IMR-90 (cell line): ENCODE results near the gene SCARB1. TPM values are rescaled to one million over a fixed set of nuclear protein-coding genes. Genes with fewer than 3 reads are reported as not detected.

Source experiments
- ATAC-seq: fragments of 200-7000 bp; cut with Tn5 transposase; 2 replicates; pipeline ENCODE4 v1.9.1; 2020; ENCODE audit warnings: low read depth, mild to moderate bottlenecking, moderate library complexity
- BruUV-seq: library from RNA; stranded (reverse); fragments of 400-500 nt; replicated peaks from 2 replicates; lab custom pipeline; 2021; lab: Mats Ljungman, UMichigan
- CTCF ChIA-PET: fragments of 300-600 bp; formaldehyde crosslinking; extraction: SDS; loops from one replicate; lab custom pipeline; 2021; ENCODE audit warnings: antibody characterized with exemption; lab: Yijun Ruan, JAX
- POLR2A ChIA-PET: fragments of 300-600 bp; sonication (Branson Sonifier 250); formaldehyde crosslinking; loops from one replicate; lab custom pipeline; 2022; ENCODE audit warnings: antibody characterized with exemption; ENCODE audit not compliant: unreplicated experiment; lab: Charles Lee
- DNase-seq: peaks from one replicate; pipeline ENCODE4 v3.0.0; 2013
- H2AFZ ChIP-seq: replicated peaks from 2 replicates; pipeline ENCODE3; 2013; ENCODE audit warnings: low read length, mild to moderate bottlenecking; ENCODE audit not compliant: poor library complexity
- H2AK5ac ChIP-seq: 2 replicates; pipeline ENCODE4 v1.6.1; 2013; ENCODE audit warnings: low read depth, low read length, inconsistent platforms
- H2AK9ac ChIP-seq: replicated peaks from 2 replicates; pipeline ENCODE3; 2013; ENCODE audit warnings: mild to moderate bottlenecking, low read depth, low read length, moderate library complexity; ENCODE audit not compliant: poor library complexity
- H2BK120ac ChIP-seq: 2 replicates; pipeline ENCODE4 v1.6.1; 2013; ENCODE audit warnings: low read depth, low read length, inconsistent platforms
- H2BK15ac ChIP-seq: 3 replicates; pipeline ENCODE4 v1.6.1; 2013; ENCODE audit warnings: low read depth, low read length, inconsistent platforms
- H2BK20ac ChIP-seq: 2 replicates; pipeline ENCODE4 v1.6.1; 2013; ENCODE audit warnings: low read depth, mild to moderate bottlenecking, inconsistent platforms, low read length, moderate library complexity
- H2BK5ac ChIP-seq: 2 replicates; pipeline ENCODE4 v1.6.1; 2013; ENCODE audit warnings: mild to moderate bottlenecking, low read depth, low read length, inconsistent platforms; ENCODE audit not compliant: poor library complexity, severe bottlenecking
- H3K14ac ChIP-seq: replicated peaks from 2 replicates; pipeline ENCODE4 v1.6.1; 2013; ENCODE audit warnings: low read depth, low read length, inconsistent platforms
- H3K18ac ChIP-seq: 2 replicates; pipeline ENCODE4 v1.6.1; 2013; ENCODE audit warnings: low read depth, low read length, control low read depth
- H3K23ac ChIP-seq: 2 replicates; pipeline ENCODE4 v1.6.1; 2013; ENCODE audit warnings: low read depth, low read length, inconsistent platforms
- H3K27ac ChIP-seq: 2 replicates; pipeline ENCODE4 v1.5.1; 2013; ENCODE audit warnings: mild to moderate bottlenecking, control low read depth, low read length; ENCODE audit not compliant: insufficient read depth
- H3K27me3 ChIP-seq: 2 replicates; pipeline ENCODE4 v1.6.1; 2013; ENCODE audit warnings: low read length; ENCODE audit not compliant: control insufficient read depth, insufficient read depth
- H3K36me3 ChIP-seq: 2 replicates; pipeline ENCODE4 v1.6.1; 2013; ENCODE audit warnings: low read length, mixed read lengths; ENCODE audit not compliant: control insufficient read depth, insufficient read depth
- H3K4ac ChIP-seq: 2 replicates; pipeline ENCODE4 v1.6.1; 2013; ENCODE audit warnings: low read depth, low read length, inconsistent platforms
- H3K4me1 ChIP-seq: 2 replicates; pipeline ENCODE4 v1.6.1; 2013; ENCODE audit warnings: low read length, mixed read lengths; ENCODE audit not compliant: control insufficient read depth, insufficient read depth
- H3K4me2 ChIP-seq: 2 replicates; pipeline ENCODE4 v1.6.1; 2013; ENCODE audit warnings: low read depth, mild to moderate bottlenecking, control low read depth, low read length, moderate library complexity
- H3K4me3 ChIP-seq: 2 replicates; pipeline ENCODE4 v1.5.1; 2013; ENCODE audit warnings: low read depth, mild to moderate bottlenecking, control low read depth, low read length, moderate library complexity; ENCODE audit not compliant: insufficient read depth
- H3K56ac ChIP-seq: 2 replicates; pipeline ENCODE4 v1.6.1; 2013; ENCODE audit warnings: low read length, inconsistent platforms; ENCODE audit not compliant: insufficient read depth; ENCODE audit errors: extremely low read depth
- H3K79me1 ChIP-seq, 2 experiments: 2 replicates each; pipeline ENCODE4 v1.6.1; 2013; ENCODE audit warnings: low read length in 2 of 2, inconsistent platforms in 1 of 2, low read depth in 1 of 2
- H3K9ac ChIP-seq: 2 replicates; pipeline ENCODE4 v1.6.1; 2013; ENCODE audit warnings: low read depth, low read length, control low read depth
- H3K9me1 ChIP-seq: 2 replicates; pipeline ENCODE4 v1.6.1; 2013; ENCODE audit warnings: low read length, inconsistent platforms; ENCODE audit not compliant: insufficient read depth
- H3K9me3 ChIP-seq: 2 replicates; pipeline ENCODE4 v1.6.1; 2013; ENCODE audit warnings: low read length; ENCODE audit not compliant: control insufficient read depth, insufficient read depth
- H4K20me1 ChIP-seq: 2 replicates; pipeline ENCODE4 v1.6.1; 2013; ENCODE audit warnings: low read length, inconsistent platforms; ENCODE audit not compliant: insufficient read depth
- H4K5ac ChIP-seq: 2 replicates; pipeline ENCODE4 v1.6.1; 2013; ENCODE audit warnings: mild to moderate bottlenecking, low read depth, low read length, control low read depth
- H4K8ac ChIP-seq, 2 experiments: 2 replicates each; pipeline ENCODE4 v1.6.1; 2013; ENCODE audit warnings: low read depth in 2 of 2, low read length in 2 of 2, control low read depth in 1 of 2, inconsistent platforms in 1 of 2
- H4K91ac ChIP-seq: 2 replicates; pipeline ENCODE4 v1.6.1; 2013; ENCODE audit warnings: low read depth, low read length, inconsistent platforms; ENCODE audit not compliant: insufficient read depth
- BHLHE40 ChIP-seq: fragments of 150-350 bp; IDR thresholded peaks from 2 replicates; pipeline ENCODE4 v1.6.1; 2016; ENCODE audit warnings: mild to moderate bottlenecking, low read depth, low read length
- CEBPB ChIP-seq: IDR thresholded peaks from 2 replicates; pipeline ENCODE4 v1.6.1; 2012; ENCODE audit warnings: low read depth, low read length, improper control_type of control experiment
- CTCF ChIP-seq: conservative IDR thresholded peaks from 2 replicates; pipeline ENCODE4 v1.5.1; 2012; ENCODE audit warnings: mild to moderate bottlenecking, low read depth, low read length, improper control_type of control experiment
- FOS ChIP-seq: fragments of 150-350 bp; IDR thresholded peaks from 2 replicates; pipeline ENCODE4 v1.6.1; 2016; ENCODE audit warnings: low read depth, low read length
- MAFK ChIP-seq: IDR thresholded peaks from 2 replicates; pipeline ENCODE4 v1.6.1; 2012; ENCODE audit warnings: low read depth, low read length, improper control_type of control experiment
- MAZ ChIP-seq: IDR thresholded peaks from 2 replicates; pipeline ENCODE4 v1.6.1; 2012; ENCODE audit warnings: low read depth, mild to moderate bottlenecking, low read length, improper control_type of control experiment, moderate library complexity, borderline replicate concordance
- MXI1 ChIP-seq: IDR thresholded peaks from 2 replicates; pipeline ENCODE4 v1.6.1; 2012; ENCODE audit warnings: low read depth, mild to moderate bottlenecking, low read length, moderate library complexity, borderline replicate concordance
- NFE2L2 ChIP-seq: fragments of 150-350 bp; IDR thresholded peaks from 2 replicates; pipeline ENCODE4 v1.6.1; 2016; ENCODE audit warnings: low read depth, mild to moderate bottlenecking, low read length
- POLR2A ChIP-seq: IDR thresholded peaks from 2 replicates; pipeline ENCODE4 v1.6.1; 2012; ENCODE audit warnings: mild to moderate bottlenecking, low read depth, low read length
- RAD21 ChIP-seq: IDR thresholded peaks from 2 replicates; pipeline ENCODE4 v1.6.1; 2012; ENCODE audit warnings: low read length, improper control_type of control experiment
- SMC3 ChIP-seq: fragments of 150-350 bp; IDR thresholded peaks from 2 replicates; pipeline ENCODE4 v1.6.1; 2016; ENCODE audit warnings: low read depth, mild to moderate bottlenecking, antibody characterized with exemption, low read length, moderate library complexity
- WGBS, 2 experiments: methylation state at CpG; one replicate each; pipeline versions ENCODE4 v1.1.5 to v1.1.7; 2013; ENCODE audit warnings: missing lambda C conversion rate in 2 of 2; ENCODE audit not compliant: insufficient read length in 1 of 2; ENCODE audit errors: extremely low coverage in 2 of 2; 5-methylcytosine and 5-hydroxymethylcytosine counted together
- dilution Hi-C: fragments of 300-500 bp; cut with HindIII; formaldehyde crosslinking; loops from one replicate; pipeline ENCODE4 v1.14.3; 2018; ENCODE audit warnings: low sequenced_read_pairs; ENCODE audit not compliant: unreplicated experiment
- in situ Hi-C: fragments of 300-500 bp; cut with MboI; formaldehyde crosslinking; loops from 3 replicates; pipeline ENCODE4 v1.14.3; 2019; ENCODE audit warnings: low sequenced_read_pairs, inconsistent platforms, mixed read lengths
- intact Hi-C: fragments of 100-400 bp; cut with micrococcal nuclease; formaldehyde crosslinking; loops from 2 replicates; pipeline ENCODE4 v1.10.0; 2022
- polyA plus RNA-seq, 3 experiments: library from polyadenylated mRNA; depleted of rRNA; stranded (reverse); fragments of >200 nt; gene quantifications; 2 replicates each; pipeline ENCODE4 v1.2.3, GENCODE V29; 2012; ENCODE audit warnings: low replicate concordance in 1 of 3
- total RNA-seq: library from RNA; depleted of rRNA; stranded (reverse); fragments of >200 nt; gene quantifications from 2 replicates; pipeline ENCODE4 v1.2.3, GENCODE V29; 2012
- TF ChIP-seq, protein P1 (sequence below): fragments of 150-350 bp; IDR thresholded peaks from 2 replicates; pipeline ENCODE4 v1.6.1; 2016; ENCODE audit warnings: low read depth, mild to moderate bottlenecking, low read length, moderate library complexity, borderline replicate concordance

The SCARB1 gene
- total and polyA plus RNA-seq, 2 of the 4 experiments (the other 2 are of a cell fraction) = 3.0 to 24.8 TPM

- TF ChIP-seq, protein P1, sequence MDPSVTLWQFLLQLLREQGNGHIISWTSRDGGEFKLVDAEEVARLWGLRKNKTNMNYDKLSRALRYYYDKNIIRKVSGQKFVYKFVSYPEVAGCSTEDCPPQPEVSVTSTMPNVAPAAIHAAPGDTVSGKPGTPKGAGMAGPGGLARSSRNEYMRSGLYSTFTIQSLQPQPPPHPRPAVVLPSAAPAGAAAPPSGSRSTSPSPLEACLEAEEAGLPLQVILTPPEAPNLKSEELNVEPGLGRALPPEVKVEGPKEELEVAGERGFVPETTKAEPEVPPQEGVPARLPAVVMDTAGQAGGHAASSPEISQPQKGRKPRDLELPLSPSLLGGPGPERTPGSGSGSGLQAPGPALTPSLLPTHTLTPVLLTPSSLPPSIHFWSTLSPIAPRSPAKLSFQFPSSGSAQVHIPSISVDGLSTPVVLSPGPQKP = no peak
- no peak for TF ChIP-seq FOS
Observed at GRCh38 chr12:124842073-124842749, 21.5 kb downstream of the SCARB1 start (continued).

DNA sequence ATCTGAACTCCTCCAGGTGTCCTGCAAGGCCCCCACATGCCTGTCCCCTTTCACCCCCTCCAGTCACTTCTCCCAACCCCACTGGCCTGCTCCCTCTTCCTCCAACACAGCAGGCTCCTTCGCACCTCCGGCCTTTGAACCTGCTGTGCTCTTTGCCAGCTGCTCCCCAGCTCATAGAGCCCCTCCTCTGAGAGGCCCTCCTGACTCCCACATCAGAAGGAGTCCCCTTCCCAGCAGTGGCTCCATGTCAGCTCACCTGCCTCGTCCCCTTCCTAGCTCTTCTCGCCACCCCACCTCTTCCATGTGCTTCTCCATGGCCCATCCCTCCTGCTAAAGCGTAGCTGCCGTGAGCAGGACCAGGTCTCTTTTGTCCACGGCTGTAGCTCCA, 22.1 kb downstream of the SCARB1 start:
- no peak overlapping the region for H3K56ac ChIP-seq
- intact Hi-C loops (no loop called here), in situ Hi-C loops (no loop called here), dilution Hi-C loops (no loop called here)
- H4K20me1 ChIP-seq = no peaks in the 10 kb centered on the region; the same call in 1 of the 2 replicates
- H2BK5ac ChIP-seq = no peak overlapping the region
- H3K9me1 ChIP-seq = peaks cover 2% of the 10 kb centered on the region; the same call in 1 of the 2 replicates
- ChIA-PET POLR2A (no interaction called here), CTCF (interaction anchor here (0.6 to 1.2 kb wide), 2 partner anchors 65 to 804 kb away, joined by 3 read pairs; no protein-coding TSS in a partner anchor)
- no peak overlapping the region for H2AK5ac ChIP-seq
- H3K9ac ChIP-seq = no peak overlapping the region
- H3K36me3 ChIP-seq = no peaks in the 10 kb centered on the region
- H2AFZ ChIP-seq = no peak overlapping the region
- no peak overlapping the region for H4K8ac ChIP-seq
- H3K79me1 ChIP-seq = no peaks in the 10 kb centered on the region; a peak in 1 of 4 replicates
- H4K5ac ChIP-seq = no peak overlapping the region
- no peaks in the 10 kb centered on the region; the same call in 1 of the 2 replicates for H3K27me3 ChIP-seq
- H2BK20ac ChIP-seq = no peak overlapping the region
- no peaks in the 10 kb centered on the region for H3K9me3 ChIP-seq
- no peak for DNase-seq
- H2AK9ac ChIP-seq = no peak overlapping the region
- H2BK120ac ChIP-seq = no peak overlapping the region
- H3K4me3 ChIP-seq = no peak overlapping the region
- no peak overlapping the region for H3K4me2 ChIP-seq
- BruUV-seq = no TSS peak
- H3K18ac ChIP-seq = no peak overlapping the region
- no peak overlapping the region for H3K27ac ChIP-seq
- no peak overlapping the region for H4K91ac ChIP-seq
- H3K4me1 ChIP-seq = peaks cover 5% of the 10 kb centered on the region
- 97% methylated on average over 5 of the region's 7 CpGs; no CpG with 5 or more reads in 1 of the 2 experiments for WGBS, 2 experiments
- ATAC-seq = no peak
- no peak overlapping the region for H3K23ac ChIP-seq
- no peak overlapping the region for H3K4ac ChIP-seq
- H3K14ac ChIP-seq = no peak overlapping the region
- H2BK15ac ChIP-seq = no peak overlapping the region
- no peak for TF ChIP-seq CEBPB
- no peak for TF ChIP-seq POLR2A
- no peak for TF ChIP-seq FOS
- no peak for TF ChIP-seq CTCF
- TF ChIP-seq BHLHE40 = no peak
- no peak for TF ChIP-seq MAZ
- TF ChIP-seq, protein P1 = no peak
- TF ChIP-seq NFE2L2 = no peak
- no peak for TF ChIP-seq RAD21
- no peak for TF ChIP-seq MXI1
- TF ChIP-seq SMC3 = no peak
- no peak for TF ChIP-seq MAFK
